Pancreas (tissue), 10 donors: ENCODE data around the gene ORC3. TPM values are rescaled to one million over a fixed set of nuclear protein-coding genes. Genes with fewer than 3 reads are reported as not detected.

Experiments used
- ATAC-seq, 4 donors: fragments of 200-7000 bp; cut with Tn5 transposase; one replicate each; pipeline versions ENCODE4 v1.8.0 to v1.9.1; 2020; ENCODE audit warnings: mild to moderate bottlenecking in 4 of 4, moderate library complexity in 4 of 4
- DNase-seq, 6 donors: peaks; one replicate each; pipeline ENCODE4 v3.0.0-alpha.2; 2020
- FAIRE-seq: peaks from 2 replicates; lab custom pipeline; 2012; peaks lifted over from hg19 to GRCh38; lab: Jason Lieb, UNC
- H3K27ac ChIP-seq, 4 donors: fragments of 200-600 bp; sonication (generic); 1 replicate in 3 of 4; 2 replicates in 1 of 4; pipeline versions ENCODE4 v1.5.0 to v1.8.0; 2020
- H3K27me3 ChIP-seq, 4 donors: fragments of 200-600 bp; one replicate each; pipeline ENCODE4 v1.8.0; 2021
- H3K36me3 ChIP-seq, 3 donors: fragments of 200-600 bp; sonication (generic) in 1 of 3; one replicate each; pipeline versions ENCODE4 v1.5.0 to v1.8.0; 2020 to 2021
- H3K4me1 ChIP-seq, 3 donors: fragments of 200-600 bp; one replicate each; pipeline ENCODE4 v1.8.0; 2021
- H3K4me3 ChIP-seq, 4 donors: fragments of 200-600 bp; sonication (generic) in 2 of 4; one replicate each; pipeline versions ENCODE4 v1.5.0 to v1.8.0; 2020 to 2021
- H3K9me3 ChIP-seq, 4 donors: fragments of 200-600 bp; one replicate each; pipeline ENCODE4 v1.8.0; 2021
- CTCF ChIP-seq, 4 donors: fragments of 200-600 bp; sonication (generic) in 3 of 4; IDR thresholded peaks; one replicate each; pipeline versions ENCODE4 v1.5.0 to v1.8.0; 2021; ENCODE audit warnings: antibody characterized with exemption in 4 of 4
- WGBS, 2 donors: extraction: QIAGEN DNeasy Blood & Tissue Kit; methylation state at CpG; one replicate each; pipeline ENCODE4 v1.1.7; 2013; 5-methylcytosine and 5-hydroxymethylcytosine counted together
- intact Hi-C, 3 donors: fragments of 100-400 bp; cut with DNase I; formaldehyde crosslinking; loops; one replicate each; pipeline versions ENCODE4 v1.11.1 to v1.14.2; 2022
- polyA plus RNA-seq, 2 donors: library from polyadenylated mRNA; stranded (reverse); fragments of 200-250 nt; gene quantifications; one replicate each; pipeline ENCODE4 v1.2.3, GENCODE V29; 2013
- total RNA-seq, 6 donors: library from RNA; stranded (reverse); fragmentation: NEBNext Ultra II Directional in 4 of 6; extraction: Animal tissue kit (Norgen Biotek cat#: 25700) in 4 of 6; gene quantifications; one replicate each; pipeline versions ENCODE4 v1.2.1 to v1.2.4, GENCODE V29; 2021 to 2023
- donor health status: healthy with polysubstance abuse.
- donor health status: DM: no; HTN: no; CAD: no; lungs with moderate emphysema.
- donor health status: DM: no; HTN: no; CAD: no.
- donor health status: control.
- donor health status: control.
- donor health status: Bipolar disorder and iron deficiency.
- donor health status: DM: yes; HTN: yes; CAD: no.
- donor health status: DM: no; HTN: no; CAD: no.
- donor health status: DM: no; HTN: no; CAD: no.
- donor health status: DM: yes; HTN: yes; CAD: no.

The ORC3 gene
- total and polyA plus RNA-seq, 8 donors = 5.5 to 11.6 (median 7.6) TPM

- Histone ChIP-seq H3K9me3 (no peaks in the 10 kb centered on the region), H3K4me1 (no peaks in the 10 kb centered on the region), H3K4me3 (no peak overlapping the region), H3K27ac (no peak overlapping the region), H3K36me3 (no peaks in the 10 kb centered on the region), H3K27me3 (no peaks in the 10 kb centered on the region)
- no peak for TF ChIP-seq CTCF (IDR thresholded peaks at IDR 0.05)
- ATAC-seq (no peak), DNase-seq (no peak), FAIRE-seq (no peak)
- 93% methylated on average over 3 of the region's 3 CpGs for WGBS, 2 donors
- intact Hi-C loops = no loop called here
Observed at GRCh38 chr6:87618531-87618930, 28.6 kb downstream of the ORC3 start.

GRCh38 chr6:87623248-87623647 lies 33.3 kb downstream of the ORC3 start:
- TF ChIP-seq CTCF (IDR thresholded peaks at IDR 0.05) = no peak
- intact Hi-C loops = no loop called here

GRCh38 chr6:87628424-87628823 lies 38.5 kb downstream of the ORC3 start:
- H3K27me3 ChIP-seq = no peaks in the 10 kb centered on the region
- no peaks in the 10 kb centered on the region for H3K36me3 ChIP-seq
- peak; percentile 66 for FAIRE-seq
- no peak overlapping the region for H3K4me3 ChIP-seq
- TF ChIP-seq CTCF (IDR thresholded peaks at IDR 0.05) = no peak
- ATAC-seq = no peak
- intact Hi-C loops = no loop called here
- WGBS, 2 donors = 80 to 82% methylated on average over 2 of the region's 2 CpGs
- no peak overlapping the region for H3K27ac ChIP-seq
- no peaks in the 10 kb centered on the region for H3K9me3 ChIP-seq
- no peaks in the 10 kb centered on the region for H3K4me1 ChIP-seq
- no peak for DNase-seq

More at GRCh38 chr6:87623248-87623647, 33.3 kb downstream of the ORC3 start:
- no peaks in the 10 kb centered on the region for H3K9me3 ChIP-seq
- H3K27ac ChIP-seq = no peak overlapping the region
- DNase-seq (no peak), ATAC-seq (peak in 1 of 4 donors; percentile 32), FAIRE-seq (no peak)
- WGBS, 2 donors = 93 to 97% methylated on average over 3 of the region's 3 CpGs
- no peaks in the 10 kb centered on the region for H3K27me3 ChIP-seq
- no peaks in the 10 kb centered on the region for H3K4me1 ChIP-seq
- H3K36me3 ChIP-seq = no peaks in the 10 kb centered on the region
- H3K4me3 ChIP-seq = no peak overlapping the region

- Histone ChIP-seq H3K27ac (no peak overlapping the region), H3K4me3 (no peak overlapping the region), H3K9me3 (no peaks in the 10 kb centered on the region), H3K36me3 (no peaks in the 10 kb centered on the region), H3K27me3 (no peaks in the 10 kb centered on the region), H3K4me1 (no peaks in the 10 kb centered on the region)
- DNase-seq = no peak
- intact Hi-C loops = no loop called here
- ATAC-seq = no peak
- TF ChIP-seq CTCF (IDR thresholded peaks at IDR 0.05) = no peak
- no peak for FAIRE-seq
Observed at GRCh38 chr6:87628881-87629280, 38.9 kb downstream of the ORC3 start.

GRCh38 chr6:87630746-87631145 lies 40.8 kb downstream of the ORC3 start:
- FAIRE-seq (no peak), ATAC-seq (no peak), DNase-seq (no peak)
- WGBS, 2 donors = 100% methylated on average over 1 of the region's 1 CpG
- Histone ChIP-seq H3K9me3 (no peaks in the 10 kb centered on the region), H3K27me3 (no peaks in the 10 kb centered on the region), H3K27ac (no peak overlapping the region), H3K4me1 (no peaks in the 10 kb centered on the region), H3K4me3 (no peak overlapping the region), H3K36me3 (no peaks in the 10 kb centered on the region)
- no peak for TF ChIP-seq CTCF (IDR thresholded peaks at IDR 0.05)
- intact Hi-C loops = no loop called here
